LNCAP (cell line): ENCODE results near the gene CD302.

Experiments used
- CTCF ChIP-seq: fragments of 450-650 bp; IDR thresholded peaks from 2 replicates; pipeline ENCODE4 v1.5.1; 2017; ENCODE audit warnings: mild to moderate bottlenecking

CD302 gene

GRCh38 chr2:159773886-159774285 is 24.1 kb downstream of the CD302 start:
- TF ChIP-seq CTCF, result no peak

- TF ChIP-seq CTCF, result no peak
Observed at GRCh38 chr2:159773426-159773825, 24.6 kb downstream of the CD302 start.

- TF ChIP-seq CTCF, result no peak
Observed at GRCh38 chr2:159769147-159769546, 28.9 kb downstream of the CD302 start.

- TF ChIP-seq CTCF, result no peak
Observed at GRCh38 chr2:159762075-159762474, 35.9 kb downstream of the CD302 start.

- TF ChIP-seq CTCF, result no peak
Observed at GRCh38 chr2:159760326-159760725, 37.7 kb downstream of the CD302 start.

GRCh38 chr2:159759577-159759976 is 38.4 kb downstream of the CD302 start:
- no peak for TF ChIP-seq CTCF

GRCh38 chr2:159758686-159759085 is 39.3 kb downstream of the CD302 start:
- no peak for TF ChIP-seq CTCF

- TF ChIP-seq CTCF, result no peak
Observed at GRCh38 chr2:159758239-159758638, 39.8 kb downstream of the CD302 start.
